Ishikawa (cell line): ENCODE measurements around the gene B3GAT1.

Experiments used
- CEBPB ChIP-seq: IDR thresholded peaks from 2 replicates; pipeline ENCODE4 v1.6.1; 2012
- CREB1 ChIP-seq: IDR thresholded peaks from 2 replicates; pipeline ENCODE4 v1.6.1; 2012; ENCODE audit warnings: low read depth
- EGR1 ChIP-seq: IDR thresholded peaks from 2 replicates; pipeline ENCODE4 v1.6.1; 2012
- EP300 ChIP-seq: IDR thresholded peaks from 2 replicates; pipeline ENCODE4 v1.6.1; 2012; ENCODE audit warnings: borderline replicate concordance
- FOXM1 ChIP-seq: IDR thresholded peaks from 2 replicates; pipeline ENCODE4 v1.6.1; 2012; ENCODE audit warnings: low read depth, borderline replicate concordance
- MAX ChIP-seq: IDR thresholded peaks from 2 replicates; pipeline ENCODE4 v1.6.1; 2012
- NFIC ChIP-seq: IDR thresholded peaks from 2 replicates; pipeline ENCODE4 v1.6.1; 2012
- RAD21 ChIP-seq: IDR thresholded peaks from 2 replicates; pipeline ENCODE4 v1.6.1; 2012; ENCODE audit warnings: low read depth
- REST ChIP-seq: IDR thresholded peaks from 2 replicates; pipeline ENCODE4 v1.6.1; 2012; ENCODE audit warnings: low read depth, mild to moderate bottlenecking
- TAF1 ChIP-seq: IDR thresholded peaks from 2 replicates; pipeline ENCODE4 v1.6.1; 2012; ENCODE audit warnings: low read depth, mild to moderate bottlenecking
- TCF12 ChIP-seq: IDR thresholded peaks from 2 replicates; pipeline ENCODE4 v1.6.1; 2012; ENCODE audit warnings: low read depth
- TEAD4 ChIP-seq: IDR thresholded peaks from 2 replicates; pipeline ENCODE4 v1.6.1; 2012
- USF1 ChIP-seq: IDR thresholded peaks from 2 replicates; pipeline ENCODE4 v1.6.1; 2012
- YY1 ChIP-seq: IDR thresholded peaks from 2 replicates; pipeline ENCODE4 v1.6.1; 2012; ENCODE audit warnings: low read depth
- ZBTB7A ChIP-seq: IDR thresholded peaks from 2 replicates; pipeline ENCODE4 v1.6.1; 2012; ENCODE audit warnings: low read depth

B3GAT1 gene

GRCh38 chr11:134374891-134375550 is 37.0 kb downstream of the B3GAT1 start:
- TF ChIP-seq MAX (no peak), TAF1 (no peak), TEAD4 (no peak), NFIC (no peak), FOXM1 (no peak), EGR1 (no peak), CREB1 (no peak), TCF12 (no peak)

GRCh38 chr11:134374171-134374570 is 37.9 kb downstream of the B3GAT1 start:
- no peak for TF ChIP-seq CEBPB
- TF ChIP-seq YY1, result no peak
- TF ChIP-seq TCF12, result no peak
- TF ChIP-seq TAF1, result no peak
- no peak for TF ChIP-seq FOXM1
- no peak for TF ChIP-seq REST
- TF ChIP-seq MAX, result no peak
- no peak for TF ChIP-seq RAD21

- no peak for TF ChIP-seq NFIC
- TF ChIP-seq EP300, result no peak
- no peak for TF ChIP-seq TCF12
- TF ChIP-seq REST, result no peak
- TF ChIP-seq CEBPB, result no peak
- TF ChIP-seq YY1, result no peak
- no peak for TF ChIP-seq MAX
- TF ChIP-seq USF1, result no peak
- no peak for TF ChIP-seq RAD21
- TF ChIP-seq TAF1, result no peak
- no peak for TF ChIP-seq EGR1
Observed at GRCh38 chr11:134373591-134374052, 38.4 kb downstream of the B3GAT1 start.

- TF ChIP-seq CEBPB, result no peak
- no peak for TF ChIP-seq TEAD4
- no peak for TF ChIP-seq EGR1
- no peak for TF ChIP-seq NFIC
- TF ChIP-seq ZBTB7A, result no peak
- TF ChIP-seq RAD21, result no peak
- TF ChIP-seq CREB1, result no peak
- TF ChIP-seq USF1, result no peak
Observed at GRCh38 chr11:134372961-134373360, 39.1 kb downstream of the B3GAT1 start.

- TF ChIP-seq NFIC (no peak), TCF12 (no peak), YY1 (no peak)
Observed at GRCh38 chr11:134372536-134372935, 39.5 kb downstream of the B3GAT1 start.

GRCh38 chr11:134371436-134372185 is 40.4 kb downstream of the B3GAT1 start:
- TF ChIP-seq TEAD4 (no peak), YY1 (no peak), EGR1 (no peak), MAX (no peak), ZBTB7A (no peak), RAD21 (no peak), NFIC (no peak), EP300 (no peak), CREB1 (no peak), TAF1 (no peak), USF1 (no peak), CEBPB (no peak), TCF12 (no peak), FOXM1 (no peak), REST (no peak)
